Activated T-cell treated with anti-CD3 and anti-CD28 coated beads, Interleukin-2, amount 50 U/mL, for 4 hours (primary cell): ENCODE data around the gene GHITM. TPM values are rescaled to one million over a fixed set of nuclear protein-coding genes. Genes with fewer than 3 reads are reported as not detected.
"Not testable (repeated sequence)": the region's sequence is repeated elsewhere in the genome, so short reads cannot be mapped to it uniquely, and the experiment has no call there.

ENCODE experiments used
- ATAC-seq, 2 donors: fragments of 200-7000 bp; cut with Tn5 transposase; one replicate each; pipeline ENCODE4 v1.10.0; 2021
- DNase-seq: peaks from one replicate; pipeline ENCODE4 v3.0.0-alpha.2; 2020
- H3K27me3 Mint-ChIP-seq: one replicate; pipeline ENCODE4 v1.8.0; 2021; ENCODE audit warnings: low read depth, mixed read lengths
- H3K36me3 Mint-ChIP-seq: one replicate; pipeline ENCODE4 v1.8.0; 2022; ENCODE audit warnings: mixed read lengths; ENCODE audit not compliant: insufficient read depth
- H3K4me1 Mint-ChIP-seq: one replicate; pipeline ENCODE4 v1.8.0; 2021; ENCODE audit warnings: low read depth, mixed read lengths
- H3K4me3 Mint-ChIP-seq: one replicate; pipeline ENCODE4 v1.8.0; 2021; ENCODE audit warnings: mild to moderate bottlenecking, moderate library complexity, mixed read lengths
- H3K9me3 Mint-ChIP-seq: one replicate; pipeline ENCODE4 v1.8.0; 2021; ENCODE audit warnings: mixed read lengths
- total RNA-seq, 3 donors: library from RNA; stranded (reverse); gene quantifications; one replicate each; pipeline ENCODE4 v1.2.1, GENCODE V29; 2021

Gene GHITM
- total RNA-seq = 100 to 1,000 TPM; 206 to 234 (median 220) TPM

DNA sequence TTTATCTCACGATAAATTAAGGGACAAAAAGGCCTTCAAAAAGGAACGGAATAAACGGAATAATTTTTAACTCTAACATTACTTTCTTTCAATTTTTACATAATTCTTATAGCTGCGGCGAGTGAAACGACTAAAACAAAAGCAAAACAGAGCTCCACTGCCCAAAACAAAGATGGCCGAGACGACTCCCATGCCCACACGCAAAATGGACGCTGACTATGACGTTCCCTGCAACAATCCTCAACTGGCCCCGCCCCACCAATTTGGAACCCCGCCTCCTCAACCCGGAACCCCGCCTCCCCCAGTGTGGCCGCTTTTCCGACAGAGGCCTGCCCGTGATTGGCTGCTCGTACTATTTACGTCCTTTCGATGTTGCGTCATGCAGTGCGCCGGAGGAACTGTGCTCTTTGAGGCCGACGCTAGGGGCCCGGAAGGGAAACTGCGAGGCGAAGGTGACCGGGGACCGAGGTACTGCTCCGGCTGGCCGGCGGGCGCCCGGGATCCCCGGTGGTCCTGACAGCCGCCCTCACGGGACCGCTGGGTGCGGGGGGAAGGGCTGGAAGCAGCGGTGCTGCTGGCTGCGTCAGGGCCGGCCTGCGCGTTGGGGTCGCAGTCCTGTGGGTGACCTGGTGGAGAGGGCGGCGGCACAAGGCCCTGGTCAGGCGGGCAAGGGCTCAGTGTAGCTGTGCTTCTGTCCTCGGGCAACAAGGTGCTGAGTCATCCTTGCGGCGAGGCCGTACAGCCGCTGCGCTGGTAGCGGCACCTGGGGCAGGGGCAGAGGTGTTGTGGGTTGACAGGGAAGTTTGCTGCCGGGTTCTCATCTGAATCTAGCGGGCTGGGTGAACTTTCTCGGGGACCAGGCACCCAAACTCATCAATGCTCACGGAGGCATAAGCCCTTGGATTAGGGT lies at the start of gene GHITM:
GHITM (plus strand) TSS at position 384 of the 910 bp plus-strand sequence. CDS start 1,992 bp downstream, outside the sequence.
- peaks cover 12% of the 10 kb centered on the region for H3K36me3 Mint-ChIP-seq
- H3K27me3 Mint-ChIP-seq = peaks cover under 1% of the 10 kb centered on the region
- DNase-seq (peak; percentile 99), ATAC-seq (peak; percentile 89 to 92)
- no peaks in the 10 kb centered on the region for H3K9me3 Mint-ChIP-seq
- H3K4me1 Mint-ChIP-seq = peaks cover 36% of the 10 kb centered on the region
- H3K4me3 Mint-ChIP-seq = peak within 1 kb of the TSS; percentile 96

GRCh38 chr10:84095811-84096497 lies 43.4 kb upstream of the GHITM start:
- ATAC-seq (no peak), DNase-seq (no peak)
- Mint-ChIP-seq H3K36me3 (no peaks in the 10 kb centered on the region), H3K4me3 (no peak overlapping the region), H3K9me3 (no peaks in the 10 kb centered on the region), H3K27me3 (peaks cover 10% of the 10 kb centered on the region), H3K4me1 (no peaks in the 10 kb centered on the region)

DNA sequence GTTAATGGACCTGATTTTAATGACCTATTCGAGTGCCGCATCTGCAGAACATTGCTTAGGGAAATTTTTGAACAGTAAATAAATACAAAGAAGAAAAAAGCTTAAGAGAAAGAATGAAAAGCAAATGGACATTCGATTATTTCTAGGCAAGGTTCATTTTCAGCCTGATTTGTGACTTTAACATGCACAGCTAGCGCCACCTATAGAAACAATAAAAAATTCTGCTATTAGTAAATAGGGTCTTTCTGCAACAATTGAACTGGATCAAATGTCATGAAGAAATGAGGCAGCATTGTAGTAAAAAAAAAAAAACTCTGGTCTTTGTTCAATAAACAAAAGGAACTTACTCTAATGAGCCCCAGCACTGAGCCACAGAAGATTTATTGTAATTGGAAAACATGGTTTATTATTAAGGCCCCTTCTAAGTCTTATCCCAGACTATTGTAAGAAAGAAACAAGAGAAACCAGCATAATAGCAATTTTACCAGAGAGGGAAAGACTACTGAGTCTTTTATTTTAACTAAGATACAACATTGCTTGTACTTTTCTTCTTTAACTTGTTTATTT lies 41.4 kb upstream of the GHITM start:
- no peaks in the 10 kb centered on the region for H3K36me3 Mint-ChIP-seq
- ATAC-seq (no peak), DNase-seq (no peak)
- peaks cover 6% of the 10 kb centered on the region for H3K27me3 Mint-ChIP-seq
- H3K9me3 Mint-ChIP-seq = no peaks in the 10 kb centered on the region
- no peak overlapping the region for H3K4me3 Mint-ChIP-seq
- no peaks in the 10 kb centered on the region for H3K4me1 Mint-ChIP-seq

- H3K9me3 Mint-ChIP-seq = no peaks in the 10 kb centered on the region
- H3K4me1 Mint-ChIP-seq = no peaks in the 10 kb centered on the region
- peaks cover 5% of the 10 kb centered on the region for H3K27me3 Mint-ChIP-seq
- no peak overlapping the region for H3K4me3 Mint-ChIP-seq
- DNase-seq = no peak
- no peak for ATAC-seq
- H3K36me3 Mint-ChIP-seq = no peaks in the 10 kb centered on the region
Observed at GRCh38 chr10:84098667-84099066, 40.6 kb upstream of the GHITM start.

GRCh38 chr10:84101042-84101441 lies 38.3 kb upstream of the GHITM start:
- peaks cover 5% of the 10 kb centered on the region for H3K27me3 Mint-ChIP-seq
- H3K4me1 Mint-ChIP-seq = no peaks in the 10 kb centered on the region
- DNase-seq (no peak), ATAC-seq (no peak)
- no peaks in the 10 kb centered on the region for H3K9me3 Mint-ChIP-seq
- H3K36me3 Mint-ChIP-seq = no peaks in the 10 kb centered on the region
- H3K4me3 Mint-ChIP-seq = no peak overlapping the region

GRCh38 chr10:84108797-84109196 lies 30.5 kb upstream of the GHITM start:
- Mint-ChIP-seq H3K9me3 (no peaks in the 10 kb centered on the region), H3K4me1 (no peaks in the 10 kb centered on the region), H3K36me3 (no peaks in the 10 kb centered on the region), H3K4me3 (no peak overlapping the region), H3K27me3 (peaks cover 3% of the 10 kb centered on the region)
- ATAC-seq (no peak), DNase-seq (no peak)

DNA sequence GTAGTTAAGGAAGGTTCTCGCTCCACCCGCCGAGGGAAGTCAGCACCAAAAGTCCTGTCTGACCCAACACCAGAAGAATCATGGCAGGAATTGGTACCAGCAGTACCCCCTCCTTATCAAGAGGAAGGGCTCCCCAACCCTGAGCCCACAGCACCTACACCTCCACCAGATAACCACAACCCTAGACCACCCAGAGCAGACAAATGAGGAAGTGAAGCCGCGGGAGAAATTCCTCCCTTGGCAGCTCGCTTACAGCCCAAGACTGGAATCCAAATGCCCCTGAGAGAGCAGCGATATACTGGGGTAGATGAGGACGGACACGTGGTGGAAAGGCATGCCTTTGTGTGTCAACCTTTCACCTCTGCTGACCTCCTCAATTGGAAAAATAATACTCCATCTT lies 29.5 kb upstream of the GHITM start:
- not testable (repeated sequence) for H3K9me3 Mint-ChIP-seq, H3K27me3 Mint-ChIP-seq, DNase-seq, H3K4me1 Mint-ChIP-seq, H3K36me3 Mint-ChIP-seq, ATAC-seq, H3K4me3 Mint-ChIP-seq

DNA sequence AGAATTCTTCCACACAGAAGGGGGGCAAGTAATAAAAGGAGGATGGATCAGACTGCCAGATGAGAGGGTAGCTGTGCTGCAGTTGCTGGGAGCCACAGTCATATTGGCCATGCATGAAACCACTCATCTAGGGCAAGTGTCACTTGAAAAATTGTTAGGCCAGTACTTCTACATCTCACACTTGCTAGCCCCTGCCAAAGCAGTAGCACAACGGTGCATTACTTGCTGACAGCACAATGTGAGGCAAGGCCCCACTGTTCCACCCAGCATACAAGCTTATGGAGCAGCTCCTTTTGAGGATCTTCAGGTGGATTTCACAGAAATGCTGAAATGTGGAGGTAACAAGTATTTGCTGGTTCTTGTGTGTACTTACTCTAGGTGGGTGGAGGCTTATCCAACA lies 25.8 kb upstream of the GHITM start:
- not testable (repeated sequence) for H3K27me3 Mint-ChIP-seq, H3K4me1 Mint-ChIP-seq, ATAC-seq, H3K36me3 Mint-ChIP-seq, DNase-seq, H3K4me3 Mint-ChIP-seq, H3K9me3 Mint-ChIP-seq

GRCh38 chr10:84114088-84114667 lies 25.1 kb upstream of the GHITM start:
- DNase-seq (no peak), ATAC-seq (no peak)
- Mint-ChIP-seq H3K4me1 (no peaks in the 10 kb centered on the region), H3K36me3 (no peaks in the 10 kb centered on the region), H3K4me3 (no peak overlapping the region), H3K9me3 (no peaks in the 10 kb centered on the region), H3K27me3 (peaks cover 6% of the 10 kb centered on the region)

GRCh38 chr10:84117204-84117603 lies 22.1 kb upstream of the GHITM start:
- not testable (repeated sequence) for H3K36me3 Mint-ChIP-seq, H3K27me3 Mint-ChIP-seq, H3K9me3 Mint-ChIP-seq, DNase-seq, ATAC-seq, H3K4me1 Mint-ChIP-seq, H3K4me3 Mint-ChIP-seq

DNA sequence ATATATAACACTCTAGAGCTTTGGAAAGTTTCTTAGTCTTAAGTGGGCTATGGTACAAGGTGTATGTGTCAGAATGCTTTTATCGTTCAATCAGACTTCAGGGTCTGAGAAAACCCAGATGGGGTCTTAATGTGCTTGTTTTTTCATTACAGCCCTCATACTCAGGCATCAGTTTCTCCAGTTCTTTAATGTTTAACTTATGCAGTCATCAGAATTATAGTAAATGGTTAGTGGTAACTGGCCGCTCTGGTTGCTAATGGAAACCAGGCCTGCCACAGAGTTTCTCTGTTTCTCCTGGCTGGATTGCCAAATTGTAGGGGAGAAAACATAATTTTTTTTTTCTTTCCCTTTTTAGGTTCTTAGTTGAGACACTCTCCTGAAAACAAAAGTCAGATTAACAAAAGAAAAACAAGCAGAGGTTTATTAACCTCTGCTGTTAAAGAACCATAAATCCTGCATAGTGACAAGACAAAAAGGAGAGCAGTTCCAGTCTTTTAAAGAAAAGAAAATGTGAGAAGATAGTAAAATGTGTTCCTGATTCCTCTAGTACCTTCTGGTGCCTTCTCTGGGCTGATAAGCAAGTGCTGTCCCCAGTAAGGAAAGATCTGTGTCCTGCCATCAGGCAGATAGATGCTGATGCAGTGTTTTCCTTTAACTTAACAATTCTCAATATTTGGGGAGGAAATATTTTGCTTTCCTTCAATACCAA lies 21.5 kb upstream of the GHITM start:
- Mint-ChIP-seq H3K27me3 (peaks cover 3% of the 10 kb centered on the region), H3K4me3 (no peak overlapping the region), H3K9me3 (no peaks in the 10 kb centered on the region), H3K36me3 (no peaks in the 10 kb centered on the region), H3K4me1 (no peaks in the 10 kb centered on the region)
- no peak for DNase-seq
- no peak for ATAC-seq

DNA sequence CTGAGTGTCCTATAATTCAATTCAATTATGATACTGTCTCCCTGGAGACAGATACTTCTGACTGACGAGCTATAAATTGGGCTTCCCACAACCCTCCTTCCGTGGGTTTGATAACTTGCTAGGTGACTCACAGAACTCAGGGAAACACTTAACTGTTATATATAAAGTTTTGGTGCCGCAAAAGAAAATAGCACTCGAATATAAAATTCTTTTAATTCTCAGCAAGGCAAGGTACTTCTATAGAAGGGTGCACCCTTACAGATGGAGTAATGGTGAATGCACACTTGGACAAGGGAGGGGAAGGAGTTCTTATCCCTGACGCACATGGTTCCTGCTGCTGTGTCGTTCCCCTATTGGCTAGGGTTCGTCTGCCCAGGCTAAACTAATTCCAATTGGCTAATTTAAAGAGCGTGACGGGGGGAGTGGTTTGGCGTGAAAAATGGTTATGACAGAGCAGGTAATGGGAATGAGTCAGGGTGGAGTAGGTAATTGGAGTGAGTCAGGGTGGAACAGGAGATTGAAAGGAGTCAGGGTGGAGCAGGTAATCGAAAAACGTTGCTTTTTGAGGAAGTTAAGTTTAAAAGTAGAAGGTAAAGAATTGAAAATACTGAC lies 20.8 kb upstream of the GHITM start:
- Mint-ChIP-seq H3K9me3 (no peaks in the 10 kb centered on the region), H3K4me3 (no peak overlapping the region), H3K4me1 (no peaks in the 10 kb centered on the region), H3K27me3 (peaks cover 3% of the 10 kb centered on the region), H3K36me3 (no peaks in the 10 kb centered on the region)
- no peak for DNase-seq
- ATAC-seq = no peak

- ATAC-seq (no peak), DNase-seq (no peak)
- Mint-ChIP-seq H3K9me3 (peaks cover 17% of the 10 kb centered on the region), H3K27me3 (peaks cover 13% of the 10 kb centered on the region), H3K36me3 (peaks cover 2% of the 10 kb centered on the region), H3K4me1 (no peaks in the 10 kb centered on the region), H3K4me3 (no peak overlapping the region)
Observed at GRCh38 chr10:84123362-84123761, 15.9 kb upstream of the GHITM start.
